ENCODE measurements around the gene VPS26C. TPM values are rescaled to one million over a fixed set of nuclear protein-coding genes. Genes with fewer than 3 reads are reported as not detected.
"Not testable (repeated sequence)": the region's sequence is repeated elsewhere in the genome, so short reads cannot be mapped to it uniquely, and the experiment has no call there.

The VPS26C gene
- total and polyA plus RNA-seq, 2 of the 8 experiments (the other 6 are each of a cell fraction or from before 2014, with no cell fraction given) = 43.5 to 71.6 TPM

GRCh38 chr21:37222248-37222647 is 44.9 kb downstream of the VPS26C start:
- H2BK5ac ChIP-seq (ENCODE audit: low read depth, low read length); H3K27me3 ChIP-seq (replicated peaks in 1 of 4; ENCODE audit: control insufficient read depth in 3 of 4, extremely low read depth in 1 of 4, insufficient read depth in 3 of 4, low read length in 3 of 4); H2AFZ ChIP-seq (ENCODE audit: low read length); H4K91ac ChIP-seq (replicated peaks; ENCODE audit: insufficient read length, low read length); DNase-seq (ENCODE audit: low read depth in 1 of 2, low spot score in 2 of 2); H3K14ac ChIP-seq (ENCODE audit: insufficient read length); H3K4ac ChIP-seq (replicated peaks; ENCODE audit: insufficient read length, low read depth, low read length); H3K4me3 ChIP-seq (ENCODE audit: extremely low read depth in 1 of 4, insufficient read depth in 2 of 4, low read depth in 3 of 4, low read length in 4 of 4); H3K79me1 ChIP-seq (ENCODE audit: low read depth, low read length); H2BK15ac ChIP-seq (ENCODE audit: low read length); H3K18ac ChIP-seq (ENCODE audit: extremely low read depth, low read length); H3K27ac ChIP-seq (ENCODE audit: low read depth, low read length); H2BK12ac ChIP-seq (ENCODE audit: low read depth, low read length); H3K4me1 ChIP-seq (replicated peaks in 1 of 4; ENCODE audit: control insufficient read depth in 3 of 4, insufficient read depth in 4 of 4, low read length in 3 of 4); H4K8ac ChIP-seq (ENCODE audit: extremely low read depth, insufficient read depth, low read length); H2BK20ac ChIP-seq (ENCODE audit: low read length); H3K4me2 ChIP-seq (ENCODE audit: insufficient read depth in 1 of 2, low read depth in 2 of 2, low read length in 2 of 2); H3K23ac ChIP-seq (ENCODE audit: insufficient read length); H3K56ac ChIP-seq (replicated peaks; ENCODE audit: insufficient read length, low read depth, low read length); H3K23me2 ChIP-seq (ENCODE audit: low read depth, low read length); POLR2A ChIA-PET (ENCODE audit: partially characterized antibody); H3K79me2 ChIP-seq (ENCODE audit: control insufficient read depth in 1 of 2, insufficient read depth in 2 of 2, low read length in 2 of 2); H3K9ac ChIP-seq (replicated peaks in 1 of 4; ENCODE audit: extremely low read depth in 1 of 4, low read depth in 3 of 4, low read length in 3 of 4); H2AK5ac ChIP-seq (ENCODE audit: low read depth, low read length); H3K9me3 ChIP-seq (ENCODE audit: insufficient read depth in 2 of 2, low read depth in 1 of 2, low read length in 1 of 2); H2BK120ac ChIP-seq (replicated peaks; ENCODE audit: low read depth, low read length); CTCF ChIA-PET (ENCODE audit: partially characterized antibody); H4K20me1 ChIP-seq (replicated peaks in 1 of 2; ENCODE audit: control insufficient read depth in 1 of 2, insufficient read depth in 2 of 2, low read length in 2 of 2); FAIRE-seq; H4K5ac ChIP-seq (ENCODE audit: insufficient read length, low read depth, low read length): not testable (repeated sequence)
- H3K36me3 ChIP-seq (ENCODE audit: control insufficient read depth in 2 of 4, insufficient read depth in 4 of 4, low read length in 3 of 4) = peaks cover 14 to 41% (median 29%) of the 10 kb centered on the region in 4 experiments; a peak in 7 of 8 replicates
- 89% methylated on average over 3 of the region's 3 CpGs; no CpG with 5 or more reads in 1 of the 2 experiments for WGBS, 2 experiments (ENCODE audit: extremely low coverage in 1 of 2, insufficient coverage in 1 of 2, insufficient read length in 1 of 2, insufficient replicate concordance in 2 of 2, low coverage in 1 of 2, low lambda C conversion rate in 2 of 2, missing lambda C conversion rate in 1 of 2)
